ENCODE measurements around the gene BAIAP2L2. TPM values are rescaled to one million over a fixed set of nuclear protein-coding genes. Genes with fewer than 3 reads are reported as not detected.
A peak's percentile ranks its signal among the peaks of the same experiment; 100 is the strongest.
"Not testable (repeated sequence)": the region's sequence is repeated elsewhere in the genome, so short reads cannot be mapped to it uniquely, and the experiment has no call there.

Gene BAIAP2L2, protein sequence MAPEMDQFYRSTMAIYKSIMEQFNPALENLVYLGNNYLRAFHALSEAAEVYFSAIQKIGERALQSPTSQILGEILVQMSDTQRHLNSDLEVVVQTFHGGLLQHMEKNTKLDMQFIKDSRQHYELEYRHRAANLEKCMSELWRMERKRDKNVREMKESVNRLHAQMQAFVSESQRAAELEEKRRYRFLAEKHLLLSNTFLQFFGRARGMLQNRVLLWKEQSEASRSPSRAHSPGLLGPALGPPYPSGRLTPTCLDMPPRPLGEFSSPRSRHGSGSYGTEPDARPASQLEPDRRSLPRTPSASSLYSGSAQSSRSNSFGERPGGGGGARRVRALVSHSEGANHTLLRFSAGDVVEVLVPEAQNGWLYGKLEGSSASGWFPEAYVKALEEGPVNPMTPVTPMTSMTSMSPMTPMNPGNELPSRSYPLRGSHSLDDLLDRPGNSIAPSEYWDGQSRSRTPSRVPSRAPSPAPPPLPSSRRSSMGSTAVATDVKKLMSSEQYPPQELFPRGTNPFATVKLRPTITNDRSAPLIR
- polyA plus RNA-seq (ENCODE audit: insufficient read length in 10 of 10) = 1 to 10 TPM in 4 of 10 donors, under 1 TPM in 6; 0.34 to 1.5 (median 0.83) TPM
- long read RNA-seq, donor 1 = 0 reads
- long read RNA-seq, donor 2 = 0 reads
- long read RNA-seq, donor 3 = 0 reads
- long read RNA-seq, donor 4 = 0 reads
- long read RNA-seq, donor 5 = 0 reads
- long read RNA-seq, donor 6 = 0 reads
- long read RNA-seq, donor 7, partial matches to known transcripts = 9 of 9 reads
- long read RNA-seq, donor 7, other reads (novel, unspliced or antisense) = 0 of 9 reads
- long read RNA-seq, donor 8 = 0 reads
- long read RNA-seq, donor 9 = 0 reads

DNA sequence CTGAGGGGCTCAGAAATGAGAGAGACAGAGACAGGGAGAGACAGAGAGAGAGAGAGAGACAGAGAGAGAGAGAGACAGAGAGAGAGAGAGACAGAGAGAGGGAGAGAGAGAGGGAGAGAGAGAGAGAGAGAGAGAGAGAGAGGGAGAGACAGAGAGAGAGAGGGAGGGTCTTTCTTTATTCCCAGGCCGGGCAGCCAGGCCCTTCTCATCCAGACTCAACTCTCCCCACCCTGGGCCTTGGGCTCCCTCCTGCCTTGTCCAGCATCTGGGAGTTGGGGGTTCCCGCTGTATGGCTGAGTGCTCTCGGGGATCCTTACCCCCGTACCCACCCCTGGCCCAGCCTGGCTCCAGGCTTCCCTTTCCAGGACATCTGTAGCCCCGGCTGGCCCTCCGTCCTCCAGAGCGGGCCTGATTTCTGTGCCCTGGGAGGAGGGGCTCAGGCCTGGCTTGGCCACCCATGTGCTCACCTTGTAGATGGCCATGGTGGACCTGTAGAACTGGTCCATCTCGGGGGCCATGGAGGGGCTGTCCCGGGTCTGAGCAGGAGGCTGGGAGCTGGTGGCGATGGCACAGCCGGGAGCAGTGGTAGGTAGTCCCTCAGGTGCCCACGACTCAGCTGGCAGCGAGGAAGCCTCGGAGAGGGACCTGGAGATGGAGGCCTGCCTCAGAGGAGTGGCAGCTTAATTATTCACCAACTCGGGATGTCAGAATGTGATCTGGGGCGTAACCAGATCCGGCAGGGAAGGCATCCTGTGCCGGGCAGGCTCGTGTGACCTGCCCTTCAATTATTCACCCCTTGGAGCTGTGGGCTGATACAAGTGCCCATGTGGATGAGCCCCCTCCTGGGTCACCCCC is at the start of gene BAIAP2L2:
BAIAP2L2 (minus strand) TSS at position 677 of the 855 bp plus-strand sequence; CDS start at position 518, 159 bp downstream.
- DNase-seq = no peak

DNA sequence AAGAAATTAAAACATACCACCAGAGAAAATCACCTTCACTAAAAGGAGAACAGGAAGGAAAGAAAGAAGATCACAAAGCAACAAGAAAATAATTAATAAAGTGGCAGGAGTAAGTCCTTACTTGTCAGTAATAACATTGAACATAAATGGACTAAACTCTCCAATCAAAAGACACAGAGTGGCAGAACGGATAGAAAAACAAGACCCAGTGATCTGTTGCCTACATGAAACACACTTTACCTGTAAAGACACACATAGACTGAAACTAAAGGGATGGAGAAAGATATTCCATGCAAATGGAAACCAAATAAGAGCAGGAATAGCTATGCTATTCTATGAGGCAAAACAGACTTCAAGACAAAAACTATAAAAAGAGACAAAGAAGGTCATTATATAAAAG is 45.2 kb upstream of the BAIAP2L2 start:
- no peak for DNase-seq

DNA sequence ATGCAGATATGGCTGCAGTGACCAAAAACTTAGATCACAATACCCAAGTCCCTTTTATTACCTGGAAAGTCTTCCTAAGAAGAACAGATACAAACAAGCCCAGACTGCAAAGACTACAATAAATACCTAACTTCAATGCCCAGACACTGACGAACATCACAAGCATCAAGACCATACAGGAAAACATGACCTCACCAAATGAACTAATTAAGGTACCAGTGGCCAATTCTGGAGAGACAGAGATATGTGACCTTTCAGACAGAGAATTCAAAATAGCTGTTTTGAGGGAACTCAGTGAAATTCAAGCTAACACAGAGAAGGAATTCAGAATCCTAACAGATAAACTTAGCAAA is 44.1 kb upstream of the BAIAP2L2 start:
- DNase-seq = not testable (repeated sequence)

DNA sequence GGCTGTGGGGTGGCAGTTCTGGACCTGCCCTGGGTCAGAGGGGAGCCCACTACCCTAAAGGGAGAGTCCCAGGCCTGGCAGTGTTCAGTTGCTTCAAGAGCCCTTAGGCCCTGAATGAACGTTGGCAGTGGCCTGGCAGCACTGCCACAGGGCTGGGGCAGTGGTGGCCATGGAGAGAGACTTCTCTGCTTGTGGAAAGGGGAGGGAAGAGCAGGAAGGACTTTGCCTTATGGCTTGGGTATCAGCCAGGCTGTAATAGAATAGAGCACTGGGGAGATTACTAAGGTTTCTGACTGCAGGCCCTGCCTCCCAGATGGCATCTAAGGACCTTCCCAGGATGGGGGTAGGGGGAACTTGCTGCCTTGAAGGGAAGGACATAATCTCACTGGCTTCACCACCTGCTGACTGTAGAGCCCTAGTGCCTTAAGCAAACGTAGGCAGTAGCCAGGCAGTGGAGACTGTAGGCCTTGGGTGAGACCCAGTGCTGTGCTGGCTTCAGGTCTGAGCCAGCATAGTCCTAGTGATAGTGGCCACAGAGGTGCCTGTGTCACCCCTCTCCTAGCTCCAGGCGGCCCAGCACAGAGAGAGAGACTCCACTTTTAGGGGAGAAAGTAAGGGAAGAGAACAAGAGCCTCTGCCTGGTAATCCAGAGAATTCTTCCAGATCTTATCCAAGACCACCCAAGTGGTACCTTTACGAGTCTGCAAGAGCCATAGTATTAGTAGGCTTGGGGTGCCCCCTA is 43.5 kb upstream of the BAIAP2L2 start:
- DNase-seq = no peak

DNA sequence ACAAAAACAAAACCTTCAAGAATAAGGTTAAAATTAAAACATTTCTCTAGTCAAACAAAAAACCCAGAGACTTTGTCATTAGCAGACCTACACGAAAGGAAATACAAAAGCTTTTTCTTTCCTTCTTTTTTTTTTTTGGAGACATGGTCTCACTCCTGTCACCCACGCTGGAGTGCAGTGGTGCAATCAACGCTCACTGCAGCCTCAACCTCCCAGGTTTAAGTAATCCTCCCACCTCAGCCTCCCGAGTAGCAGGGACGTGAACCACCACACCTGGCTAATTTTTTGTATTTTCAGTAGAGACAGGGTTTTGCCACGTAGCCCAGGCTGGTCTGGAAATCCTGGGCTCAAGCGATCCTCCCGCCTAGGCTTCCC is 40.6 kb upstream of the BAIAP2L2 start:
- no peak for DNase-seq

DNA sequence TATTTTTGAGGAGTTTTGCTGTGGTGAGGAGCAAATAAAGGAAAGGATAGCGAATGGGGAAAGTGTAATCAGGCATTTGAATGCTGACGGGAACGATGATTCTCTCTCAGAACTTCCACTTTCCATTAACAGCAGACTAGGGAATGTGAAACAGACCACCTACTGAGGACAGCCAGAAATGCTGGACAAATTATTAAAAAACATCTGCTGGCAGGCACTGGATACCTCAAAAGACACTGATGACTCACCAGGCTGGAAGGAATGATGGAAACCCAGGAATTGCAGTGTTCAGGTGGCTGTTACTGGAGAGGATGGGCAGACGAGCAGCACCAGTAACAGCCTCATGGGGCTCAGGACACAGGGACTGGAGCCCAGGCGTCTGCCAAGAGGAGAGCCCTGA is 37.8 kb upstream of the BAIAP2L2 start:
- peak in 1 of 3 donors; percentile 32 for DNase-seq

DNA sequence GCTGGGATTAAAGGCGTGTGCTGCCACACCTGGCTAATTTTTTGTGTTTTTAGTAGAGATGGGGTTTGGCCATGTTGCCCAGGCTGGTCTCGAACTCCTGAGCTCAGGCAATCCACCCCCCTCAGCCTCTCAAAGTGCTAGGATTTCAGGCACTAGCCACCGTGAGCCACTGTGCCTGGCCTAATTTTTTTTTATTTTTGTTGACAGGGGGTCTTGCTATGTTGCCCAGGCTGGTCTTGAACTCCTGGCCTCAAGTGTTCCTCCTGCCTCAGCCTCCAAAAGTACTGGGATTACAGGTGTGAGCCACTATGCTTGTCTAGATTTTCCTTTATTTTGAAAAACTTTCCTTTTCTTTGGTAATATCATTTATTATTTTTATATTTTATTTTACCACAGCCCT is 35.7 kb upstream of the BAIAP2L2 start:
- not testable (repeated sequence) for DNase-seq

DNA sequence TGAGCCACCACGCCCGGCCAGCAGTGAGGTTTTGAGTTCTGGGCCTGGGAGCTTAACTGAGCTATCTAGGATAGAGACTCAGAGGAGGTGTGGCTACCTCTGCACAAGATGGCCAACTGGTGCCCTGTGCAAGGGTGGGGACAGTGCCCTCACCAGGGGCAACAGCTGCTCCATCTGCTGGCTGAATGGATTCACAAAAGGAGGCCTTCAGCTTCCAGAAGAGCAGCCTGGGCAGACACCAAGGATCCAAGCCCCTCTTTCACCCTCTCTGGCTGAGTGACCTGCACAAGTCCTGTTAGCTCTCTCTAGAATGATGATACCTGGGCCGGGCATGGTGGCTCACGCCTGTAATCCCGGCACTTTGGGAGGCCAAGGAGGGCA is 33.5 kb upstream of the BAIAP2L2 start:
- DNase-seq = no peak

DNA sequence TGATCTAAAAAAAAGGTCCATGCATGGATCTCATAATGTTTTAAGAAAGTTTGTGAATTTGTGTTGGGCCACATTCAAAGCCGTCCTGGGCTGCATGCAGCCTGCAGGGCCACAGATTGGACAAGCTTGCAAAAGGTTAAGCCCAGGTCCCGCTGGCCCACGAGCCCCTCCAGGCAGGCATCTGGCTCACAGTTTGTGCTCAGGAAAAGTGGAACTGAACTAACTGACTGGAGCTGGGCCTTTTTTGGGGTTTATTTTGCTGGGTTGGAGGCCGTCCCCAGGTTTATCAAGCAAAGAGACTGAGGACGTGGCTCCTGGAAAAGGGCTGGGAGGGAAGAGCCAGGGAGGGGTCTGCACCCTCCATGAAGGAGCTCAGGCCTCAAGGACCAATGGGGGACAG is 32.1 kb upstream of the BAIAP2L2 start:
- DNase-seq = no peak

DNA sequence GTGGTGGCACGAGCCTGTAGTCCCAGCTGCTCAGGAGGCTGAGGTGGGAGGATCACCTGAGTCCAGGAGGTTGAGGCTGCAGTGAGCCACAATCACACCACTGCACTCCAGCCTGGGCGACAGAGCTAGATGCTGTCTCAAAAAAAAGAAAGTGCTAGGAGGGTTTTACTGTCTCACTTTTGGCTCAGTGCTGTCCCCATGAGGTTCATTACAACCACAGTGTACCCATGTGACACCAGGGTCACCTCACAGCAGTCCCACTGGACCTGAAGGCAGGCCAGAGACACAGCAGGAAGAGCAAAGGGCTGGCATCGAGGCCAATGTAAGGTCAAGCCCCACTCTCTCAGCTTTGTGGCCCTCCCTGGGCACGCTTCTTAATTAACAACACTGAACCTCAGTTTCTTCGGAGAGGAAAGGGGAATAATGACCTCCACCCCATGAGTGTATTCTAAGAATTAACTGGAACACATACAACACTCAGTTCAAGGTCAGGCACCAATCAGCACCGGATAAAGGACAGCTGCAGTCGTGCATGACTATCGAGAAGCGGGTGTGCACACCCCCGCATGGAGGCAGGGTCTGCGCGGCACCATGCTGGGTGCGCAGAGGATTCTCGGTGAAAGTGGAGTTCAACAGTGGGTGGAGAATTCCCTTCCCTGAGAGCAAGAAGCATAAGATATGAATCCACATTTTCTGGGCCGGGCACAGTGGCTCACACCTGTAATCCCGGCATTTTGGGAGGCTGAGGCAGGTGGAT is 30.9 kb upstream of the BAIAP2L2 start:
- no peak for DNase-seq

DNA sequence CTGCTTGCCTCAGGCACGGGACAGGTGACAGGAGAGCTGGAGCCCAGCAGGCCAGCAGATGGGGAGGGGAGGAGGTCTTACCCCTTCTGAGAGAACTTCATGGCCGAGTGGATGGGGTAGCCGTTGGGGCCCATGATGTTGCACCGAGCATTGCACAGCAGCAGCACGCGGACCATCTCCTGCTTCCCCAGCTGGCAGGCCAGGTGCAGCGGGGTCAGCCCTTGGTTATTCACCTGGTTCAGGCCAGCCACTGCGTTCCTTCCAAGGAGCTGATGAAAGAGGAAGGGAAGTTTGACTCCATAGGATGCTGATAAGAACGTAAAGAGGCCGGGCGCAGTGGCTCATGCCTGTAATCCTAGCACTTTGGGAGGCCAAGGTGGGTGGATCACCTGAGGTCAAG is 29.4 kb upstream of the BAIAP2L2 start:
- DNase-seq = no peak

DNA sequence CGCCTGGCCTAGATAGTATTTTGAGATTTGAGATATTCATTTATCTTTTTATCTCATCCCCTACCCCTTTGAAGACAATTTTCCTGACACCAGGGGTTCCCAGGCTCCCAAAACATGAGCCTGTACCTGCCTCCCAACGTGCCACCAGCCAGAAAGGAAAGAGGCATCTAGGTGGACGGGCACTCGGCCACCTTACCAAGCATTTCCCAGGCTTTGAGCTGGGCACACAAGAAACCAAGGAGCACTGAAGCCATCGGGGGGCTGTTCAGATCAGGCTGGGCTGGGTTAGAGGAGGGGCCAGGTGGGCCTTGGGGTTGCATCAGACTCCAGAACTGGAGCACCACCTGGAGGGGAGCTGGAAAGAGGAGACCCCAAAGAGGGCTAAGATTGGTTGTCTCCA is 28.5 kb upstream of the BAIAP2L2 start:
- no peak for DNase-seq

DNA sequence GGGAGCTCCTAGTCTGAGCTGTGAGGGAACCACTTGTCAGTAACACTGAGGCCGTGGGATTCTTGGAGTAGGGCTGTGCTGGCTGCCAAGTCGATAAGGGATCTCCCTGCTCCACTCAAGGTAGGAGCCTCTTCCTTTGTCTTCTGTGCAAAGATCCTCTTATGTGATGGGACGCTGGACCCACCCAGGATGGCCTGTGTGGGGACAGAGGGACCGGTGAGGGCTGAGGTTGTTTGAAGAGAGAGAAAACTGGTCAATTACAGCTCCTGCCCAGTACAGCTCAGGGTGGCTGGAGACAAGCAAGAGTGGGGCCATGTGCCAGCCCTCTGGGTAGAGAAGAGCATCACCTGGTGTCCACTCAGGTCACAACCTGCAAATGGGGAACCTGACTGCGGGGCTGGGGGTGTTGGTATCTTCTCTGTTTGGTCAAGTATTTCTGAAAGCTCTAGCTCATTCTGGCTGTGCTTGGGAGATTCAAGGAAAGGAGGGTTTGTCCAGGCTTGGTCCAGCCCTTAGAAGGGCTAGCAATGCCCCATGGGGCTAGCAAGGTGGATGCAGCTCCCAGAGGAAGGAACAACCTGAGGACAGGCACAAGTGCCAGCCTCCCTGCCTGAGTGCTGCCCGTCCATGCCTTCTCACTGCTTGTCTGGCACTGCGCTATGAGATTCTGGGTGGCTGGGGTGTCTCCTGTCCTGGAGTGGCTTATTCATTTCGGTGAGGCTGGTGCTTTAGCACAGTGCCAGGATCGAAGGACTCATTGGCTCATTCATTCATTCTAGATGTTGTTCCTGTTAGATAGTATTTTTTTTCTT is 27.6 kb upstream of the BAIAP2L2 start:
- no peak for DNase-seq

DNA sequence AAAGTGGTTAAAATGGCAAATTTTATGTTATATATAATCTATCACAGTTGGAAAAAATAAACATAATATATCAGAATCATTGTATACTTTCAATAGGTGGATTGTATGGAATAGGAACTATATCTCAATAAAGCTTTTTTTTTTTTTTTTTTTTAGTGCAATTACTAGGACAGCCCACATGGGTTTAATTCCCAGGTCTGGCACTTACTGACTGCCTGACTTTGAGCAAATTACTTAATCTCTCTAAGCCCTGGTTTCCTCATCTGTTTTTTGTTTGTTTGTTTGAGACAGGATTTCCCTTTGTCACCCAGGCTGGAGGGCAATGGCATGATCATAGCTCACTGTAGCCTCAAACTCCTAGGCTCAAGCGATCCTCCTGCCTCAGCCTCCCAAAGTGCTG is 26.1 kb upstream of the BAIAP2L2 start:
- DNase-seq = no peak

DNA sequence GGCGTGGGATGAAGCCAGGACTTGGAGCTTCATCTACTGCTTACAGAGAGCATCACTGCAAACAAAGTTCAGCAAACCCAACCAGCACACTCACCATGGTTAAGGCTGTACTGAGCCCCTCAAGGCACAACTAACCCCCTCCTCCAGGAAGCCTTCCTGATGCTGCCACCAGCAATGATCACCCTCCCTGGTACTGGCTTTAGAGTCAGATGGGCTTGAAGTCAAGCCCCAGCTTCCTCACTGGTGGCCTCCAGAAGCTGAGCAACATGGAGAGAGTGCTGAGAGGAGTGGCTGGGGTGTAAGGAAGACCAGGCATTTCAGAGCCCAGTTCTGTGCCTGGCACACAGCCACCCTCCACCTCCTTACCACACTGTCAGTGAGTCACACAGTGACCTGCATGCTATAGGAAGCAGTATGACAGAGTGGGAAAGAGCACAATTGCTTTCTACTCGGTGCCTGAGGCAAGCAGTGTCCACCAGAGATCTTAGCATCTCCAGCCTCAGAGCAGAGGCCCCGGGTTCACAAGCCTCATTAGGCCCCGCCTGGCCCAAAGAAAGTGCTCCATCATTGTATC is 24.7 kb upstream of the BAIAP2L2 start:
- peak in 1 of 3 donors; percentile 53 for DNase-seq

DNA sequence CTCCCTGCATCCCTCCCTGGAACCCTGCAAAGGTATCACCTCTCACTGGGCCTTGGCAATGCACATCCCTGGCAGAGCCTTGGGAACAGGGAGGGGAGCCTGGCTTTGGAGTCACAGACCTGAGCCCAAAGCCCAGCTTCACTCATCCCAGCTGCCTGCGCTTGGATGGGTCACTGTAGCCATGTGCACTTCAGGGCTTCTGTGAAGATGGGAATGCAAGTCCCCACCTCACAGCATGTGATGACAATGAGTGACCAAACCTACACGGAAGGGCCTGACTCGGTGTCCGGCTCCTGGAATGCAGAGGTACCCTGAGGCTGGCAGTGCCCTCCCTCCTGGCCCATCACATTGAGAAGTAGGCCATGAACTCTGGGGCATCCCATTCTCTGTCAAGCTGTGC is 22.8 kb upstream of the BAIAP2L2 start:
- no peak for DNase-seq

DNA sequence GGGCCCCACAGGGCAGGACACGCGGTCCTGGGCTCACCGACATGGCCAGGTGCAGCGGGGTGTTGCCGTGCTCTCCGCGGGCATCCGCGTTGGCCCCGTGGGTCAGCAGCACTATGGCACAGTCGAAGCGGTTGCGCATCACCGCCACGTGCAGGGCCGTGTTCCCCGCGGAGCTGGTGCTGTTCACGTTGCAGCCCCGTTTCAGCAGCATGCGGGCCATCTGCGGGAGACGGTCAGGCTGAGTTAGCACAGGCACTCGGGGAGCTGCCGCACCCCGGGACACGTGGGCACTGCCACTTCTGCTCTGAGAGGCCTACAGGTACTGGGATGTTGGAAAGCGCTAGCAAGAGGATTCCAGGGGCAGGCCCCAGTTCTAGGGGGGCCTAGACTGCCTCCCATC is 22.3 kb upstream of the BAIAP2L2 start:
- no peak for DNase-seq

DNA sequence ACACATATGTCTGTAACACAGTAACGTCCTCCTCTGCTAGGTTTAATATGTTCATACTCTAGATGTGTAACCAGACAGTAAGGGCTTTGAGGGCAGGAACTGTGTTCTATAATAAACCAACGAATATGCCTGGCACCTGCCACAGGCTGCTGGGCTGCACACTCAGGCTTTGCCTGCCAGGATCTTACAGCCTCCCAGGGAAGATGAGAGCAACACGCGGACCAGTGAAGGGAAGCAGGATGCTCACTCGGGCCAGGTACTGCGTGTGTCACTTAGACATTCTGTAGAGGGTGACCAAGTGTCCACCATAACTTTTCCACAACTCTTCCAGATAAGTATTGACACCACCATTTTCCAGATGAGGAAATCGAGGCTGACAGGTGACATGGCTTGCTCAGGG is 21.7 kb upstream of the BAIAP2L2 start:
- DNase-seq = no peak

DNA sequence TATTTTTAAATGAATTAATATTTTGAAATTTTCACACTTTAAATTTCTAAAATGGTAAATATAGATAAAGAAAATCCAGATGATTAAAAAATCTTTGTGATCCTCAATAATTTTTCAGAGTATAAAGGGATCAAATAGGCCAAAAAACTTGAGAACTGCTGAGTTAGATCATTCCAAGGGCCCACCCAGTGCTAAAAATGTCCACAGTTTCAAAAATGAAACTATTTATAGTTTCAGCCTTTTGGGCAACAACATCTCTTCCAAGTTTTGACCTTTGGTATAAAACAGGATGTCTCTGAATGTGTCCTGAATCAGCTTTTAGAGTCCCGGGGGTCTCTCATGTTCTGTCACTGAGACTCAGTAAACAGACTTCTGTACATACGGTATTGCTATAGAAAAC is 20.9 kb upstream of the BAIAP2L2 start:
- DNase-seq = no peak

DNA sequence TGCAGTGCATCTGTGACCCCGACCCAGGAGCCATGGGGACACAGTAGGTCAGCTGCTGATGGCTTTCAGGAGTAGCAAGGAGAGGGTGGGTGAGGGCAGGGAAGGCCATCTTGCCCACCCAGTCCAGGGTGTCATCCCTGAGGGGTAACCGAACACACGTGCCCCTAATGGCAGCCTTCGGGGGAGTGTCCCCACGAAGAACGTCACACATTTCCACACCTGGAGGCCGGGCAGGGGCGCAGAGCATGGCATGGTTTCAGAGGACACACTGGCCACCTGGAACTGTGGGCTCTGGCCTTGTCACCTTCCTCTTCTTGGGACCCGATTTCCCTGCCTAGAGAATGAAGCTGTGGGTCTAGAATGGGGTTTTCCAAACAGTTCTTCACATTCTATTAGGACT is 19.4 kb upstream of the BAIAP2L2 start:
- DNase-seq = no peak

All from muscle of back (tissue), 13 donors.